Fibroblast of lung (primary cell): ENCODE data around the gene EPHA10. TPM values are rescaled to one million over a fixed set of nuclear protein-coding genes. Genes with fewer than 3 reads are reported as not detected.
"Not testable (repeated sequence)": the region's sequence is repeated elsewhere in the genome, so short reads cannot be mapped to it uniquely, and the experiment has no call there.

Experiments
- DNase-seq, 2 donors: peaks; one replicate each; pipeline versions ENCODE4 v3.0.0 to v3.0.0-alpha.2; 2010; ENCODE audit warnings: low read depth in 2 of 2
- H2AFZ ChIP-seq: 2 replicates; pipeline ENCODE4 v1.5.1; 2012; ENCODE audit warnings: low read length, control low read depth, inconsistent platforms
- H3K27ac ChIP-seq: 2 replicates; pipeline ENCODE4 v1.5.1; 2011; ENCODE audit warnings: low read length, control low read depth; ENCODE audit not compliant: insufficient read depth
- H3K27me3 ChIP-seq: 2 replicates; pipeline ENCODE4 v1.5.1; 2011; ENCODE audit warnings: mild to moderate bottlenecking, low read length; ENCODE audit not compliant: control insufficient read depth, insufficient read depth
- H3K36me3 ChIP-seq: 2 replicates; pipeline ENCODE4 v1.5.1; 2011; ENCODE audit warnings: low read length; ENCODE audit not compliant: control insufficient read depth, insufficient read depth
- H3K4me1 ChIP-seq: 2 replicates; pipeline ENCODE4 v1.5.1; 2011; ENCODE audit warnings: low read length; ENCODE audit not compliant: control insufficient read depth, insufficient read depth; ENCODE audit errors: extremely low read depth
- H3K4me2 ChIP-seq: 2 replicates; pipeline ENCODE4 v1.5.1; 2011; ENCODE audit warnings: low read length, control low read depth; ENCODE audit not compliant: insufficient read depth; ENCODE audit errors: extremely low read depth
- H3K4me3 ChIP-seq, 4 experiments: fragments of 200-600 bp in 1 of 4; sonication (generic) in 1 of 4; replicated peaks in 1 of 4; 2 replicates each; pipeline ENCODE4 v1.5.1; 2011 to 2016; ENCODE audit warnings: low read length in 4 of 4, low read depth in 3 of 4, mild to moderate bottlenecking in 3 of 4, control low read depth in 2 of 4, inconsistent platforms in 1 of 4, mixed read lengths in 1 of 4; ENCODE audit not compliant: insufficient read depth in 1 of 4; ENCODE audit errors: control extremely low read depth in 1 of 4
- H3K79me2 ChIP-seq: 2 replicates; pipeline ENCODE4 v1.5.1; 2012; ENCODE audit warnings: mild to moderate bottlenecking, low read length, inconsistent platforms; ENCODE audit not compliant: control insufficient read depth, insufficient read depth
- H3K9ac ChIP-seq: 2 replicates; pipeline ENCODE4 v1.5.1; 2011; ENCODE audit warnings: mild to moderate bottlenecking, low read length, control low read depth; ENCODE audit not compliant: insufficient read depth
- H3K9me3 ChIP-seq: 2 replicates; pipeline ENCODE4 v1.5.1; 2012; ENCODE audit warnings: low read depth, low read length; ENCODE audit not compliant: control insufficient read depth, insufficient read depth
- H4K20me1 ChIP-seq: 2 replicates; pipeline ENCODE4 v1.5.1; 2011; ENCODE audit warnings: low read length; ENCODE audit not compliant: control insufficient read depth, insufficient read depth; ENCODE audit errors: extremely low read depth
- CTCF ChIP-seq, 2 donors: IDR thresholded peaks in 1 of 2; conservative IDR thresholded peaks in 1 of 2; 1 replicate in 1 of 2; 2 replicates in 1 of 2; pipeline ENCODE4 v1.5.1; 2011 to 2012; ENCODE audit warnings: low read length in 2 of 2, control low read depth in 1 of 2, inconsistent platforms in 1 of 2, low read depth in 1 of 2, mild to moderate bottlenecking in 1 of 2
- EZH2 ChIP-seq: IDR thresholded peaks from 2 replicates; pipeline ENCODE4 v1.5.1; 2012; ENCODE audit warnings: low read length, control low read depth, mild to moderate bottlenecking; ENCODE audit errors: missing control alignments
- polyA plus RNA-seq, 2 donors: library from polyadenylated mRNA; depleted of rRNA in 1 of 2; stranded (reverse) in 1 of 2; unstranded in 1 of 2; fragments of >200 nt; gene quantifications; 2 replicates each; pipeline ENCODE4 v1.2.1, GENCODE V29; 2011 to 2012; ENCODE audit warnings: missing spikeins in 1 of 2
- total RNA-seq: library from RNA; depleted of rRNA; stranded (reverse); fragments of >200 nt; gene quantifications from 2 replicates; pipeline ENCODE4 v1.2.1, GENCODE V29; 2014

Gene EPHA10
- total and polyA plus RNA-seq, 2 donors (not counting 1 experiment from before 2014, with no cell fraction given): under 0.01 TPM; not detected in 1

- no peak for DNase-seq
- Histone ChIP-seq H3K4me3 (no peak overlapping the region), H2AFZ (no peak overlapping the region), H3K9me3 (no peaks in the 10 kb centered on the region), H4K20me1 (no peaks in the 10 kb centered on the region), H3K4me2 (no peak overlapping the region), H3K9ac (no peak overlapping the region), H3K4me1 (peaks cover 8% of the 10 kb centered on the region), H3K27ac (no peak overlapping the region), H3K36me3 (peaks cover 12% of the 10 kb centered on the region), H3K27me3 (no peaks in the 10 kb centered on the region), H3K79me2 (peaks cover 14% of the 10 kb centered on the region)
- TF ChIP-seq EZH2: no peak
Observed at GRCh38 chr1:37685722-37686121, 79.2 kb downstream of the EPHA10 start.

- H3K4me1 ChIP-seq, H3K79me2 ChIP-seq, H3K27ac ChIP-seq, H4K20me1 ChIP-seq, H2AFZ ChIP-seq, H3K4me3 ChIP-seq, H3K4me2 ChIP-seq, H3K9me3 ChIP-seq, DNase-seq, H3K9ac ChIP-seq, H3K27me3 ChIP-seq: not testable (repeated sequence)
- peaks cover 12% of the 10 kb centered on the region for H3K36me3 ChIP-seq
Observed at GRCh38 chr1:37684182-37684581, 80.7 kb downstream of the EPHA10 start.

GRCh38 chr1:37682334-37682987 is 82.5 kb downstream of the EPHA10 start:
- Histone ChIP-seq H2AFZ (no peak overlapping the region), H3K36me3 (peaks cover 12% of the 10 kb centered on the region), H3K9me3 (no peaks in the 10 kb centered on the region), H3K27me3 (no peaks in the 10 kb centered on the region), H3K4me2 (no peak overlapping the region), H3K4me3 (no peak overlapping the region), H4K20me1 (no peaks in the 10 kb centered on the region), H3K79me2 (no peaks in the 10 kb centered on the region), H3K4me1 (no peaks in the 10 kb centered on the region), H3K27ac (no peak overlapping the region), H3K9ac (no peak overlapping the region)
- peak; percentile 41 to 72 for DNase-seq
- TF ChIP-seq EZH2 (no peak), CTCF (conservative IDR thresholded peaks at IDR 0.05 in 1 of 2, IDR thresholded peaks at IDR 0.05 in 1 of 2; ENCODE audit: low read depth in 1 of 2, low read length in 2 of 2) (peak; percentile 78 to 88)

GRCh38 chr1:37680933-37681332 is 84.0 kb downstream of the EPHA10 start:
- no peaks in the 10 kb centered on the region for H3K79me2 ChIP-seq
- H3K4me2 ChIP-seq: no peak overlapping the region
- no peaks in the 10 kb centered on the region for H3K4me1 ChIP-seq
- H4K20me1 ChIP-seq: no peaks in the 10 kb centered on the region
- H3K27ac ChIP-seq: no peak overlapping the region
- DNase-seq: no peak
- H3K36me3 ChIP-seq: peaks cover 10% of the 10 kb centered on the region
- H2AFZ ChIP-seq: no peak overlapping the region
- no peak for TF ChIP-seq CTCF (conservative IDR thresholded peaks at IDR 0.05 in 1 of 2, IDR thresholded peaks at IDR 0.05 in 1 of 2; ENCODE audit: low read depth in 1 of 2, low read length in 2 of 2)
- no peak for TF ChIP-seq EZH2
- no peaks in the 10 kb centered on the region for H3K27me3 ChIP-seq
- no peaks in the 10 kb centered on the region for H3K9me3 ChIP-seq
- no peak overlapping the region for H3K9ac ChIP-seq
- H3K4me3 ChIP-seq: no peak overlapping the region
